GM19351 (cell line): Measurements from ENCODE around the gene SPRR1A.

Experiments
- ATAC-seq: cut with Tn5 transposase; IDR thresholded peaks from one replicate; pipeline ENCODE4 v1.9.1; 2021; ENCODE audit warnings: mild to moderate bottlenecking, moderate library complexity; ENCODE audit not compliant: unreplicated experiment

SPRR1A gene, protein sequence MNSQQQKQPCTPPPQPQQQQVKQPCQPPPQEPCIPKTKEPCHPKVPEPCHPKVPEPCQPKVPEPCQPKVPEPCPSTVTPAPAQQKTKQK

DNA sequence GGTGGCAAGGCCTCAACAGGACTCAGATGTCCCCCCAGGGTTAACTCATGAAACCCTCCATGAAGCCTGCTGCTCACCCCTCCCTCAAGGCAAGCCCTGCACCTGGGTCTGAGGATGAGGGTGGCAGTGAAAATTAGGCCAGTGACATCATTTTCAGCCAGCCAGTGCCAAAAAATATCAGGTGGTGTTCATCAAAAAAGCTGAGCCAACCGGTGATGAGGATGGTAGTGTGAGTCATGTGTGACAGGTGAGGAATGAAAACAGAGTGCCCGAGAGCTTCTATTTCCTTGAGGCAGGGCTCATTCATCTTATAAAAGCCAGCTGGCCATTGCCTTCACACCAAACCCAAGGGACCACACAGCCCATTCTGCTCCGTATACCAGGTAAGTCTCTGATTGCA, at the start of gene SPRR1A:
TSS of gene SPRR1A (plus strand) at position 339 of the 400 bp plus-strand sequence. CDS start 1,150 bp downstream, outside the sequence.
- ATAC-seq = no peak

DNA sequence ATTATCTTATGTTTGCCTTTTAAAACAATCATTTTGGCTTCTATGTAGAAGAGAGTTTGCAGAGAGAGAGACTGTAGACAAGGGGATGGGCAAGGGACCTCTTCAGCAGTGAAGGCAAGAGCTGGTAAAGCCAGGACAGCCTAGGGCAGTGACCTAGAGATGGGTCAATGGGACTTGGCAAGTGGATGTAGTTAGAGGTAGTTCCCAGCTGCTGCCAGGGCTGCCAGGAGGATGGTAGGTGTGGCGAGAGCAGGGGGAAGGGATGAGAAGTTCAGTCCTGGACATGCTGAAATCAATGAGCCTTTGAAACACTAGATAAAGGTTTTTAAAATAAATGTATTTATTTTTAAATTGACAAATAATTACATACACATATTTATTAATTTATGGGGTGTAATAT, 43.3 kb upstream of the SPRR1A start:
- no peak for ATAC-seq

DNA sequence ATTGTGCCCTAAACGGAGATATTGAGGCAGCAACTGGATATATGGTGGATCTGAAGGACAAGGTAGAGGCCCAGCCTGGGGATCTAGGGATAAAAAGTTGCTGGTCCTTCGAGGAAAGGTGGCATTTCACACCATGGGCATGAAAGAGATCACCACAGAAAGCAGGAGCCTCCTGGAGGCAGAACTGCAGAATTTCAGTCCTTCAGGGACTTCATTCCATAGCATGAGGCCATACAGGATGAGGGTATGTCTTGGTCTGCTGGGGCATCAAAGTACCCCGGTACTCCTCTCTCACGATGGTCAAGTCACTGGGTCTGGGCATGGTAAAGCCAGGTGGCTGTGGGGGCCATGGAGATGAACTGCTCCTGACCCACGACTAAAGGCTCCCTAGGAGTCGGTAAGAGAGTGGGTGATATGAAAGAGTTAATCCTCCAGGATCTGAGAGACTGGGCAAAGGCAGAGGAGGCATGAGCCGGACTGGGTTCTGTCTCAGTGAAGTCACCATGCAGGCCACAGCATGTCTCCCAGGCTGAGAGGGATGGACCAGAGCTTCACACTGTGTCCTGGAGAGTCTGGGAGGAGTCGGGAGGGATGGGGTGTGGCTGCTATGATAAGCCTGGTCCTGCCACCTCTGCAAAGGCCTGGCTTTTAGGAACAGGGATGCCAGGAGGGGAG, 42.7 kb upstream of the SPRR1A start:
- no peak for ATAC-seq

DNA sequence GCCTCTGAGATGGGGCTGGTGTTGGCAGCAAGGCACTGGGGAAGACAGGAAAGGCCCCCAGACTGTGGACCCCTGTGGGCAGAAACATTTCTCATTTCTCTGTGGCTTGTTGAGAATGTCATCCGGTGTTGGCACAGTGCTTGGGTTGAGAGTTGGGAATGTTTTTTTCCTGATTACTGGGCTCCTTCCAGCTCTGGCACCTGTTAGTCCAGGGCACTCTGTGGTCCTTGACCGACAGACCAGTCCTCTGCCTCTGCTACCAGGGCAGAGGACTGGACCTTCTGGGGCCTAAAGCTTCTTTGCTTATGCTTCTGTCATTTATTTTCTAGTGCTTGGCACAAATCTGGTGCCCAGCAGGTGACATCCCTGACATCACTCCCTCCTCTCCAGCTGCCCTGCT, 41.7 kb upstream of the SPRR1A start:
- no peak for ATAC-seq

DNA sequence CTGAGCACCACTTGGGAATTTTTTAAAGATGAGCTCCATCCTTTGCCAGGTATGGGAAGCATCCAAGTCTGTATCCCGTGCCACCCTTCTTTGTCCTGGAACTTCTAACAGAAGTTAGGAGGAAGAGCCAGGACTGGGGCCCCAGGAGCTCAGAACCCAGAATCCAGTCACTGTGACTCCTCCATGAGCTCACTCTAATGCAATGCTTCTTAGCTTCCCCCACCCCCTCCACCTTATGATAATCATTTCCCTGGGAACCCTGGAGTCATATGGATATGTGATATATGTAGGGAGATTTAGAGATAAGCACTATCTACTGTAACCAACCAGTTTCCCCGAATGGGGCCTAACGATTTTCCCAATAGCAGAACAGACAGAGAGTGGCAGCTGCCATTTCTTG, 37.6 kb upstream of the SPRR1A start:
- no peak for ATAC-seq

DNA sequence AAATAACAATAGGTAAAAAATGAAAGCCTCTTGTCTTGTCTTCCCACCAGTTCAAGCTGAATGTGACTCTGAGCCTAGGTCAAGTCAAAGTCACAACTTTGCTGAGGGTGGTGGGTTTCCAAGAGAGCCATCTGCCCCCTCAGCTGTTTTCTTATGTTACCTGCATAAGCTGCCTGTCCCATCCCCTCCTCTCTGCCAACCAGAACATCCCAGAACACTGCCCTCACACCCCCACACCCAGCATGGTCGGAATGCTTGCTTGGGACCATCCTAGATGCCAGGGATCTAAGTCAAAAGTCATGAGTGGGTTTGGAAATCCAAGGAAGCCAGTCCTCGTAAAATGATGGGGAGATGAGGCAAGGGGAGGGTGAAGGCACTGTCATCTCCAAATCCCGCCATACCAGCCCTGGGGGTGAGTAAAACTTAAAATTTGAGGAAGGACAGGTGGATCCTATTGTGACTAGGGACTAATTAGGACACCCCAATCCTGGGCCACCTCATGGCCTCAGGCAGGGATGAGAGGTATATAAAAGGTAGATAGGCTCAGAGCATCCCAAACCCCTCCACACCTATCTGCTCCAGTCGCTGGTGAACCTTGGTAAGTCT, 37.1 kb upstream of the SPRR1A start, which contains the start of gene SPRR5:
TSS of gene SPRR5 (plus strand) at position 556 of the 606 bp plus-strand sequence. CDS start 1,349 bp downstream, outside the sequence.
- no peak for ATAC-seq

DNA sequence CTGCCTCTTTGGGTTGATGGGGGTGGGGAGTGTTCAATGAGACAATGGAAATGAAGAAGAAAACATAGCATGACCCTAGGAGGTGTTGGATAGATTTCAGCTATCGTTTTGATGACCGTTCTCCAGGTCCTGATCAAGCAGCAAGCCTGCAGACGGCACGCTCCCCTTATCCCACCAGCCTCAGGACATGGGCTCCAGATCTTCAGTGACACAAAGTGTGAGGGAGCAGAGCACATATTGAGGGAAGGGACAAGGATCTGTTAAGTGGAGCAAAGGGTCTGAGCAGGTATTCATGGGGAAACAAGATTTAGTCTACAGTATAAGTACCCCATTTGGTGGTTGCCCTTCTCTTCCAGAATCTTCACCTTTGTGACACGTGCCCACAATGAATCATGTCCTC, 32.2 kb upstream of the SPRR1A start:
- ATAC-seq = no peak

DNA sequence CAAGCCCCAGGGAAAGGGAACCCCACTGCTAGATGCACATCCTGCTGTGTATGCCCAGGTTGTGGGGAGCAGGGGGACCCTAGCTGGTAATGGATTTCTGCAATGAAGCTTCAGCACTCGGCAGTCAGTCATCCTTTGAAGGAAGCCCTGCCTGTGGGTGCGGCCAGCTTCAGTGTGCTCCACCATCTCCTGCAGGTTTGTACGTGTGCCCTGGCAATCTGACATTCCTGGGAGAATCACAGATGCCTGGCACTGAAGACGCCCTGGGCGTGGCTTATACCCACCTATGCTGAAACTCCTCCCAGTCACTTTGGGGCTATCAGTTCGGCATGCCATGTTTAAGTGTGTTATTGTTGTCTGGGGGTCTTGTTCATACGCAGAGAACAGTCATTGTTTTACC, 30.1 kb upstream of the SPRR1A start:
- ATAC-seq = no peak

DNA sequence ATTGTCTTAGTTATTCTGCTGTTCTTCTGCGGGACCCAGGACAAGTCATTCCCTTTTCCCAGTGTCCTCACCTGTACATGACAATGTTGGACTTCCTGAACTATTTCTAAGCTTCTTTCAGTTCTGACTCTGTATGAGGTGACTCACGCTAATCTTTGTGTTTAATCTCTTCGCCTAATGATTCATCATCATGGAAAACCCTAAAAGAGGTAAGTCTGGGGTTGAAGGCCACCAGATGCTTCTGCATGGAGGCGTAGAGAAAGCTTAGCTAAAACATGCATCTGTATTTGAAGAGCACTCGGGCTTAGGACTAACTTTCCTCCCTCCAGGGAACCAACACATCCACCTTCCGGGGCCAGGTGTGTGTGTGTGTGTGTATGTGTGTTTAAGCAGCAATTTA, 29.4 kb upstream of the SPRR1A start:
- no peak for ATAC-seq

DNA sequence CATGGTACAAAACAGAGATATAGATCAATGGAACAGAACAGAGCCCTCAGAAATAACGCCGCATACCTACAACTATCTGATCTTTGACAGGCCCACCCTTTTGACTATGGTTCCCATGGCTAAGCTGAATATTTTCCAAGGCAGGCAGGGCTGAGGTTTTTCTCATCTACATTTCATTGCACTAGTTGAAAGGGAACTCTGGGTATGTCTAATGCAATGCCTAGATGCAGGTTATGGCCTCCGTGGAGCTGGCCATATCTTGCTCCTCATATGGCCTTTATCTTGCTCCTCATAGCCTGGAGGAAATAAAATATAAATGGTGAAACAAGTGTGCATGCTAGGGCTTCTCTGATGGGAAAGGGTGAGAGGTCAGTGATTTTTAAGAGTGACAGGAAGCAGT, 26.3 kb upstream of the SPRR1A start:
- ATAC-seq = no peak

DNA sequence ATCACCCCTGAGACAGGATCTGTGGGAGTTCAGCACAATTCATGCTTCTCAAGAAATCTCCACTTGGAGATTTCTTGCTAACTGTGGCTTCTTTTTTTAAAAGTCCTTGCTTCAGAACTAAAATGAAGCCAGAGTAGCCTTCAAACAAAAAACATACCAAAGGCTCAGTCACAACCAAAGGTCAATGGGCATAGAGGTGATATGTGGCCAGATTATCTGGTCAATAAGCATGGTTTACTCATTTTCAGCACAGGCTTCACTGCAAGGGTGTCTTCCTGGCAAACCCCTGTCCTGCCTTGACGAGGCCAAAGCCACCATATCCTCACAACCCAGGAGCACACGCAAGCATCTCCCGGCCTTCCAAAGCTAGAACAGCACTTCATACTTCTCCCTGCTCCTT, 24.6 kb upstream of the SPRR1A start:
- no peak for ATAC-seq

DNA sequence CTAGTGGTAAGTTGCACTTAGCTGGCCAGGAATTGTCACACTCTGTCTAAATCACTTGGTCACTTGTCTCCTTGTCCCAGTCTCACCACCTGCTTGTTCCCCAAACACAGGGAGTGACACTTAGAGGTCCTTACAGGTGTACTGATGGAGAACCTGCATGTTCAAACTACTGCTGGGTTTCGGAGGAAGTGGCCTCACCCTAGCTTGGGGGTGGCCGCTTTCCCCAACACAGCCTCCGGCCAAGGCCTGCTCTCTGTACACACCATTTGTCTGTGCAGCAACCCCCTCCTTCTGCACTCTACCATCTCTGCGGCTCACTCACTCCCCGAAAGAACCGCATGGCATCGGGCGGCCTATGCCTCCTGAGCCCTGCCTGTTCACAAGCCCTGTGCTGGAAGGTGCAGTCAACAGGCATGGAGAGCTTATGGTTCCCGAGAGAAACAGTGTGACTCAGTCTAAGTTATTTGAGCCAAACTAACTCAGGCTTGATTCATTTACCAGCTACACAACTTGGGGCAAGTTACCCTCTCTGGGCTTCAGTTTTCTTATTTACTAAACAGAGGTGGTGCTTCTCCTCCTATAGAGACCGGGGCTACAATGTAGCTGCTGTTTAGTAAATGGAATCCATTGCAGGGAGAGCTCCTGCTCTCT, 24.0 kb upstream of the SPRR1A start:
- ATAC-seq = no peak

DNA sequence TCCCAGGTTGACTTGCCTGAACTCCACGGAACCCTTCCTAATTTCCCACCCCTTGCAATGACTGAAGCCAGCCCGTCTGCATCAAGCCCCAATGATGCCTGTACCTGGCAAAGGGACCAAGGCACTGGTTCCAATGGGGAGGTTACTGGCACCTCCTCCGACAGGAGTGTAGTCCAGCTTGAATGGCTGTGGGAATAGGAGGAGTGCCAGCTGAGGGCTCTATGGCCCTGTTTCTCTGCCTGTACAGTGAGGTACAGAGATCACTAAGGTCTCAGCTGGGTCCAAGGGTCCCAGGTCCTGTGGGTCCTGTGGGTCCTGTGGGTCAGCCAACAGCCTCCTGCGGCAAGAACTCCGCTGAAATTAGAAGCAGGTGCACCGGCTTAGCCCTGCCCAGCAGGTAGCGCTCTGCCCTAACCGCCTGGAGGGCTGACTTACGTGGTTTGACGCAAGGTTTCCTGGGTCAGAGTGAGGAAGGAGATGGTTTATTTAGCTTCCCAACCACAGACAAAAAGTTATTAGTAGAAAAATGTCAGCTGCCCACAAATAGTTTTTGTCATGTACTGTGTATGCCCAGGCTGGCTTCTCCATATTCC, 23.3 kb upstream of the SPRR1A start:
- ATAC-seq = no peak

DNA sequence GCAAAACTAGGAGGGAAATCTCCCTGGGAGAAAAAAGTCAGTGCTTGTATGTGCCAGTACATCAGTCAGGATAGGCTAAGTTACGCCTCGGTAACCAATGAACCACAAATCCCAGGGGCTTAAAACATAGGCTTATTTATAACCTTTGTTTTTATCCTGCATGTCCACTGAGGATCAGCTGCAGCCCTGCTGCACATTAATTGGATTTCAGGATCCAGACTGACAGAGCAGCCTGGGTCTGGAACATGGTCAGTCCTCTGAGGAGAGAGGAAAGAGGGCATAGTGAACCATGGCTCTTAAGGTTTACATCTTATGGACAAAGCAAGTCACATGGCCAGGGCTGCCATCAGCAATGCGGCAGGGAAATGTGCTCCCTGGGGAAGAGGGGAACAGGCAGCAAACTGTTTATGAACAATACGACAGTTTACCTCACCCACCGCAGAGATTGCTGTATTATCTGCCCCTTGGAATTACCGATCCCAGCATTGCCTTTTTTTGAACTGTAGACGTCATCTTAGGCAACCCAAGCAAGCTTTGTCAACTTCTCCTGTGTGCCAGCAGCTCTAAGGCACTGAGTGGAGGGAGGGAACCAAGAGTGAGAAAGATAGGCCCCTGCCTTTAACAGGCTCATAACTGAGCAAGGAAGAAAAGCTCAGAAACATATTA, 22.5 kb upstream of the SPRR1A start:
- no peak for ATAC-seq

DNA sequence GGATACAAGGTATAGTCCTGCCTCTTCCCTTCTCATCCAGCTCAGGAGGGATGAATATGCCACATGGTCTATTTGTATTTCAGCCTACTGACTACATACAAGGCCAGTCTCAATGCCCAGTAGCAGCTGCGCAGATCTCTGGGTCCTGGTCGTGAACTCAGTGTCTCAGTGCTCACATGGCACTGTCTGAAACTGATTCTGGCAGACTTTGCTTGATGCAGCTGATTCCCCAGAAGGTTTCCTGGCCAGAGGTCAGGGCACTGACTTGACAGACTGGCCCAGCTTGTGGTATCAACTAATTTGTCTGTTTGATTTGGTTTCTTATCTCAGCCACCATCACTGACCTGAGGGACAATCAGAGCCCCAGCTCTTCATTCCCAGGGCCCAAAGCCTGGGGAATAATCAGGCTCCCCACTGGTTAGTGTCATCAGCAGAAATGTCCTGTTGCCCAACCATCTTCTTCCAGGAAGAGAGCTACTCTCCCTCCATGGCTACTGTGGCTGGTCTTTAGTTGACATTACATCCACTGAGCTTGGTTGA, 20.9 kb upstream of the SPRR1A start:
- ATAC-seq = no peak

DNA sequence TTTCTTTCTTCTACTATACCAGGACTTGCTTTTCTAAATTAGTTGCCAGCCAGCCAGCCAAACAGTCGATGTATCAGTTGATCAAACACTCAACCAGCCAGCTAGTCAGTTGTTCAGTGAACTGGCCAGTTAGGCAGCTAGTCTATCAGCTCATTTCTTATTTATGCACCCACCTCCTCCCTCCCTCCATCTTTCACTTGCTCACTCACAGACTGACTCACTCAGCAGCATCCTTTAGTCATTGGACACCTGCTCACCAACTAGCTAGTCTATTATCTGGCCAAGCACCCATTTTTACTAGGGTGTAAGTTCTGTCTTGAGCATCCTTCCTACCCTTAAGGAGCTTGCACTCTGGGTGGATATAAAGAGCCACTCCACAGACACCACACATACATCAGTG, 19.3 kb upstream of the SPRR1A start:
- no peak for ATAC-seq

DNA sequence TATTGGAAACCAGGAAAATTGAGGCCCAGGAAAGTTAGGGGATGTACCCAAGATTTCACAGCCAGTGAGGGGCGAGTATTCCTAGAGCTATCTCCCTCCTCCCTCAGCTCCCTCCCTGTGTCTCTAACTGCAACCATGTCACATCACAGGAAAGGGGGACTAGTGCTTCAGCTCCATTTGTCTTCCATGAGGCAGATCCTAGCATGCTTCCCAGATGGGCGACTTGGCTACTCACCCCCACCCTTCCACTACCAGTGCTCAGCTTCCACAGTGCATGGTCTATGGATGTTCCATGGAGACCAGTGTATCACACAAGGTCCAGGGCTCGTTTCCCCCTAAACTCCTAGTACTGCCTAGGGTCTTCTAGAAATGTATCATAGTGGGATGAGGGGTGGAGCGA, 18.0 kb upstream of the SPRR1A start:
- no peak for ATAC-seq

DNA sequence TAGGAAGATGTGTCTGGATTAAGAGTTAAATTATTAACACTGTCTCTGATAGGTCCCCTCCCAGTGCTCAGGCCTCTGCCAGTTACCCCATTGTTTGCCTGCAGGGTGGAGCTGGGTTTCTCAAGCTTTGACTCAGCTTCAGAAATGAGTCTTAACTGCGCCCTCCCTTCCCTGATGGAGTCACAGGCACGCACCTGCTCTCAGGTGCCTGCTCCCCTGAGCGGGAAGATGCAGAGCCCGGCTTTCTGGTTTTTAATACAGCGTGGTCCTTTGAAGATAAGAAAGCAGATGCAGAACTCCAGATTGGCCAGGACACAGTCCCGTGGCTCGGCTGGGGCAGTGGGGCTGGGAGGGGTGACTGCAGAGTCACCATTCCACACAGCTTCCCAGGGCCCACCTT, 16.7 kb upstream of the SPRR1A start:
- no peak for ATAC-seq

DNA sequence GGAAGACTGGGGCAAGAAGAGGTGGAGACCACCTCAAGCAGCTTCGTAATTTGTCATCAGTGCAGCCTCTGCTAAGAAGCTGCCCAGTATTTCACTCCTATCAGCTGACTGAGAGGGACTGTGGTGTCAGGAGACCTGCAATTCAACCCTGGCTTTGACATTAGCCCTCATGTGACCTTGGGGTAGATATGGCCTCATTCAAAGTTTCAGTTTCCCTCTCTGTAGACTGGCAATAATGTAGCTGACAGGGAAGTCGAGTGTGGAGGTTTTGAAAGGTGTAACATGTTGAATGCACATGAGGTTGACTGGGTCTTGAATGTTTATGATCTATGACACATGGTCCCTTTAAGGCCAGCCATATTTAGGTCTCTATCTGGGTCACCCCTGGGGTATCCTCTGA, 15.6 kb upstream of the SPRR1A start:
- peak; percentile 95 for ATAC-seq

DNA sequence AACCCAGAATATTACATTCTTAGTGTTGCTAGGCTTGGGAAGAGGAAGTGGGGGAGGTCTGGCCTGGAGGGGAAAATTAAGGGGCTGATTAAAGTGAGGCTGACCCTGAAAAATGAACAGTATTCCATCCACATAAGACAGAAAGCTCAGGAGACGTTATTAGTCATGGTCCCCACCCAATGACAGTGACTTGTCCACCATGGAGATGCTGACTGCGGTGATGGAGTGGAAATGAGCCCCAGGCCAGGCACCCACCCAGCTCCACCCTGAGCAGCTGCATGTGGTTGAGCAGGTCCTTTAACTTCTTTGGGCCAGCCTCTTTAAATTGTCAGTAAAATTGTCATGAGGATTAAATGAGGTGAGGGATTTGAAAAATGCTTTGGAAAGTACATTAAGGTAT, 14.8 kb upstream of the SPRR1A start:
- no peak for ATAC-seq

DNA sequence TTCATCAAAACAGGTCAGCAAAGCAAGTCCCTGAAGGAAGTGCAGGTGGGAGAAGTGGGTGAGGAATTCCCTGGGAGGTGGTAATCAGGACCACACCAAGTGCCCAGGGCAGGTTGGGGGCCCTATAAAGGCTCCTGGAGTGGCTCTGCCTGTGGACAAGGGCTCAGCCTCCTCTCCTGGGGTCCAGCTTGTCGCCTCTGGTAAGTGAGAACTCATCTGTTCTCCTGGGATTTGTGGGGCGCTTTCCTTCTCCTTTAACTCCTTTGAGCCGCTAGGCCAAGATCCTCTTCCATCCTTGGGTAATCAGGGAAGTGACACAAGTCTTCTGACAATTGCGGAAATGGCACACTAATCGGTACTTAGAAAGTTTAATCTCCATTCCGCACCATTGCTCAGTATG, 13.4 kb upstream of the SPRR1A start, which contains the start of gene SPRR4:
TSS of gene SPRR4 (plus strand) at position 154 of the 400 bp plus-strand sequence. CDS start 1,243 bp downstream, outside the sequence.
- no peak for ATAC-seq
